ENCODE measurements around the gene ITFG1.

GRCh38 chr16:47470211-47470610, 9.3 kb upstream of the ITFG1 start:
- TF ChIP-seq POLR2AphosphoS5 (IDR thresholded peaks at IDR 0.05) (no peak), CTCF (IDR thresholded peaks at IDR 0.05) (no peak), POLR2A (IDR thresholded peaks at IDR 0.05) (no peak)

All from gastroesophageal sphincter (tissue), 3 donors.